Progenitor cell of endocrine pancreas (in vitro differentiated cells): ENCODE measurements around the gene GTPBP10. TPM values are rescaled to one million over a fixed set of nuclear protein-coding genes. Genes with fewer than 3 reads are reported as not detected.

Experiments used
- DNase-seq: peaks from one replicate; pipeline ENCODE4 v3.0.0; 2021; ENCODE audit warnings: low spot score; ENCODE audit not compliant: unreplicated experiment
- H3K27ac Mint-ChIP-seq: 2 replicates; pipeline ENCODE4 v1.8.0; 2021; ENCODE audit warnings: mild to moderate bottlenecking, moderate library complexity, mixed read lengths
- H3K27me3 Mint-ChIP-seq: 2 replicates; pipeline ENCODE4 v1.8.0; 2021; ENCODE audit warnings: mixed read lengths
- H3K36me3 Mint-ChIP-seq: 2 replicates; pipeline ENCODE4 v1.8.0; 2022; ENCODE audit warnings: mixed read lengths; ENCODE audit not compliant: insufficient read depth
- H3K4me1 Mint-ChIP-seq: 2 replicates; pipeline ENCODE4 v1.8.0; 2021; ENCODE audit warnings: low read depth, mixed read lengths
- H3K4me3 Mint-ChIP-seq: 2 replicates; pipeline ENCODE4 v1.8.0; 2021; ENCODE audit warnings: low read depth, mild to moderate bottlenecking, moderate library complexity, mixed read lengths
- H3K9me3 Mint-ChIP-seq: 2 replicates; pipeline ENCODE4 v1.8.0; 2021; ENCODE audit warnings: low read depth, mixed read lengths
- CTCF ChIP-seq: fragments of 200-600 bp; sonication (generic); IDR thresholded peaks from one replicate; pipeline ENCODE4 v1.5.0; 2021; ENCODE audit warnings: antibody characterized with exemption, mild to moderate bottlenecking; ENCODE audit not compliant: unreplicated experiment
- total RNA-seq: library from RNA; stranded (reverse); gene quantifications from 2 replicates; pipeline ENCODE4 v1.2.1, GENCODE V29; 2021

The GTPBP10 gene
- total RNA-seq, 1 donor from 2014 or later, result 25.1 TPM

GRCh38 chr7:90403174-90404113 lies 56.9 kb downstream of the GTPBP10 start, which contains the start of gene CLDN12:
CLDN12 (plus strand) TSS chr7:90403461; CDS start chr7:90412677, 9,216 bp downstream.
- Mint-ChIP-seq H3K36me3 (peaks cover 6% of the 10 kb centered on the region), H3K9me3 (peaks cover 3% of the 10 kb centered on the region), H3K27ac (peak within 1 kb of the TSS; percentile 98), H3K4me1 (peaks cover 15% of the 10 kb centered on the region), H3K27me3 (peaks cover 28% of the 10 kb centered on the region), H3K4me3 (peak within 1 kb of the TSS; percentile 98)
- peak; percentile 71 for DNase-seq
- no peak for TF ChIP-seq CTCF

- Mint-ChIP-seq H3K27me3 (peaks cover 23% of the 10 kb centered on the region), H3K4me3 (peak overlapping the region; percentile 98), H3K4me1 (peaks cover 15% of the 10 kb centered on the region), H3K36me3 (peaks cover 8% of the 10 kb centered on the region), H3K9me3 (no peaks in the 10 kb centered on the region), H3K27ac (no peak overlapping the region)
- DNase-seq, result no peak
- no peak for TF ChIP-seq CTCF
Measured at GRCh38 chr7:90404777-90405176, 58.3 kb downstream of the GTPBP10 start.

- peak overlapping the region; percentile 9 for H3K27ac Mint-ChIP-seq
- peaks cover 14% of the 10 kb centered on the region for H3K36me3 Mint-ChIP-seq
- no peak for DNase-seq
- H3K4me1 Mint-ChIP-seq, result peaks cover 15% of the 10 kb centered on the region
- no peak for TF ChIP-seq CTCF
- H3K9me3 Mint-ChIP-seq, result no peaks in the 10 kb centered on the region
- no peak overlapping the region for H3K4me3 Mint-ChIP-seq
- no peaks in the 10 kb centered on the region for H3K27me3 Mint-ChIP-seq
Measured at GRCh38 chr7:90407484-90407821, 60.9 kb downstream of the GTPBP10 start.

- no peak for TF ChIP-seq CTCF
- Mint-ChIP-seq H3K9me3 (no peaks in the 10 kb centered on the region), H3K36me3 (peaks cover 17% of the 10 kb centered on the region), H3K4me3 (no peak overlapping the region), H3K27ac (no peak overlapping the region), H3K27me3 (no peaks in the 10 kb centered on the region), H3K4me1 (peaks cover 16% of the 10 kb centered on the region)
- no peak for DNase-seq
Measured at GRCh38 chr7:90408142-90408541, 61.6 kb downstream of the GTPBP10 start.

- DNase-seq, result no peak
- H3K4me3 Mint-ChIP-seq, result no peak overlapping the region
- no peak overlapping the region for H3K27ac Mint-ChIP-seq
- no peaks in the 10 kb centered on the region for H3K9me3 Mint-ChIP-seq
- TF ChIP-seq CTCF, result no peak
- H3K4me1 Mint-ChIP-seq, result peaks cover 10% of the 10 kb centered on the region
- no peaks in the 10 kb centered on the region for H3K27me3 Mint-ChIP-seq
- H3K36me3 Mint-ChIP-seq, result peaks cover 18% of the 10 kb centered on the region
Measured at GRCh38 chr7:90409667-90410066, 63.2 kb downstream of the GTPBP10 start.
